ENCODE data around the gene PSME2. TPM values are rescaled to one million over a fixed set of nuclear protein-coding genes. Genes with fewer than 3 reads are reported as not detected.

The PSME2 gene
- total and polyA plus RNA-seq, 2 experiments from 2014 or later = 75.5 to 189 TPM

GRCh38 chr14:24119691-24120090 lies 26.7 kb downstream of the PSME2 start:
- Histone ChIP-seq H3K27me3 (no peaks in the 10 kb centered on the region), H3K9me2 (replicated peaks; ENCODE audit: insufficient read depth) (no peaks in the 10 kb centered on the region), H2AFZ (no peak overlapping the region), H3K4me2 (no peak overlapping the region), H3K4me3 (no peak overlapping the region), H4K20me1 (ENCODE audit: insufficient read depth, poor library complexity, severe bottlenecking) (no peaks in the 10 kb centered on the region), H3K36me3 (replicated peaks; ENCODE audit: insufficient read depth, low read depth) (no peaks in the 10 kb centered on the region), H3K4me1 (ENCODE audit: insufficient read depth) (peaks cover 9% of the 10 kb centered on the region), H3K27ac (no peak overlapping the region), H3K79me2 (peaks cover 17% of the 10 kb centered on the region), H3K9me3 (ENCODE audit: low read depth) (no peaks in the 10 kb centered on the region)
- DNase-seq (ENCODE audit: low spot score) = no peak
- 97% methylated on average over 6 of the region's 6 CpGs for WGBS (ENCODE audit: low lambda C conversion rate, missing lambda C conversion rate)
- TF ChIP-seq EZH2phosphoT487 (IDR thresholded peaks at IDR 0.05; ENCODE audit: low read depth, severe bottlenecking, unreplicated experiment) (no peak), EZH2 (IDR thresholded peaks at IDR 0.05; ENCODE audit: borderline replicate concordance) (no peak), CTCF (IDR thresholded peaks at IDR 0.05; ENCODE audit: poor library complexity) (no peak)

- Histone ChIP-seq H3K36me3 (replicated peaks; ENCODE audit: insufficient read depth, low read depth) (no peaks in the 10 kb centered on the region), H3K4me1 (ENCODE audit: insufficient read depth) (peaks cover 9% of the 10 kb centered on the region), H4K20me1 (ENCODE audit: insufficient read depth, poor library complexity, severe bottlenecking) (no peaks in the 10 kb centered on the region), H3K27me3 (no peaks in the 10 kb centered on the region), H3K9me2 (replicated peaks; ENCODE audit: insufficient read depth) (no peaks in the 10 kb centered on the region), H3K4me3 (no peak overlapping the region), H3K4me2 (no peak overlapping the region), H3K79me2 (peaks cover 17% of the 10 kb centered on the region), H3K27ac (no peak overlapping the region), H2AFZ (no peak overlapping the region), H3K9me3 (ENCODE audit: low read depth) (no peaks in the 10 kb centered on the region)
- TF ChIP-seq EZH2 (IDR thresholded peaks at IDR 0.05; ENCODE audit: borderline replicate concordance) = no peak
- TF ChIP-seq EZH2phosphoT487 (IDR thresholded peaks at IDR 0.05; ENCODE audit: low read depth, severe bottlenecking, unreplicated experiment) = no peak
- no peak for TF ChIP-seq CTCF (IDR thresholded peaks at IDR 0.05; ENCODE audit: poor library complexity)
- WGBS (ENCODE audit: low lambda C conversion rate, missing lambda C conversion rate) = 94% methylated on average over 6 of the region's 6 CpGs
- DNase-seq (ENCODE audit: low spot score) = no peak
These were observed 29.2 kb downstream of the PSME2 start for GRCh38 chr14:24117179-24117578.

- Histone ChIP-seq H3K4me1 (ENCODE audit: insufficient read depth) (peaks cover 9% of the 10 kb centered on the region), H3K9me3 (ENCODE audit: low read depth) (no peaks in the 10 kb centered on the region), H3K4me2 (peak overlapping the region; percentile 79), H3K36me3 (replicated peaks; ENCODE audit: insufficient read depth, low read depth) (no peaks in the 10 kb centered on the region), H4K20me1 (ENCODE audit: insufficient read depth, poor library complexity, severe bottlenecking) (no peaks in the 10 kb centered on the region), H3K9me2 (replicated peaks; ENCODE audit: insufficient read depth) (no peaks in the 10 kb centered on the region), H2AFZ (no peak overlapping the region), H3K4me3 (peak overlapping the region; percentile 7), H3K27ac (no peak overlapping the region), H3K79me2 (peaks cover 17% of the 10 kb centered on the region), H3K27me3 (no peaks in the 10 kb centered on the region)
- TF ChIP-seq EZH2 (IDR thresholded peaks at IDR 0.05; ENCODE audit: borderline replicate concordance) (no peak), CTCF (IDR thresholded peaks at IDR 0.05; ENCODE audit: poor library complexity) (no peak), EZH2phosphoT487 (IDR thresholded peaks at IDR 0.05; ENCODE audit: low read depth, severe bottlenecking, unreplicated experiment) (no peak)
- WGBS (ENCODE audit: low lambda C conversion rate, missing lambda C conversion rate) = 92% methylated on average over 6 of the region's 6 CpGs
- no peak for DNase-seq (ENCODE audit: low spot score)
These were observed 30.1 kb downstream of the PSME2 start for GRCh38 chr14:24116128-24116814.

Data from hepatocyte (in vitro differentiated cells).